SK-N-DZ (cell line): Measurements from ENCODE around the gene NDST4.

ENCODE experiments used
- DNase-seq: peaks from one replicate; pipeline ENCODE4 v3.0.0-alpha.2; 2015; ENCODE audit warnings: low spot score
- small RNA-seq, 2 experiments: library from RNA; depleted of rRNA; stranded (forward); fragments of <200 nt; gene quantifications; one replicate each; pipeline ENCODE3, GENCODE V24; 2014

The NDST4 gene

GRCh38 chr4:114791976-114792375 is 321.4 kb downstream of the NDST4 start:
- DNase-seq = no peak

- no peak for DNase-seq
Measured at GRCh38 chr4:114785570-114785969, 327.9 kb downstream of the NDST4 start.

GRCh38 chr4:114783215-114783595 is 330.2 kb downstream of the NDST4 start:
- no peak for DNase-seq

- no peak for DNase-seq
Measured at GRCh38 chr4:114782415-114783214, 330.8 kb downstream of the NDST4 start.

GRCh38 chr4:114780205-114780604 is 333.2 kb downstream of the NDST4 start:
- DNase-seq = peak; percentile 12

Small RNA genes lying within 50 kb of the gene (small RNA-seq; reads per million reads assigned to genes)
- gene RN7SL808P = 0 reads per million in 2 experiments
